ENCODE measurements around the gene FGD4.

DNA sequence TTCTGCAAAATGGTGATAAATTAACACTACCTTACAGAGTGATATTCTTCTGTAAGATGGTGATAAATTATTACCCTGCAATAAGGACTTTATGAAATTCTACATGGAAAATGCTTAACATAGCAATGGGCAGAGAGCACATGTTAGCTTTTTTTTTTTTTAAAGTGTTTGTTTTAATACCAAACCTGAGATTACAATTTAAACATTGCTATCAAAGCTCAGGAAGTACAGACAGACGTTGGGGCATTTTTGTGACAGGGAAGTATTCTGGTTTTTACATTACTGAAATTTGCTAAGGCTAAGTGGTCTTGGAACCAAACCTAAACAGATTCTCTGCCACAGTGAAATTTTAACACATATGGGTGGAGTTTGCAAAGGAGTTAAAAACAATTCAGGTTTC is 133.1 kb downstream of the FGD4 start:
- TF ChIP-seq, protein P1, sequence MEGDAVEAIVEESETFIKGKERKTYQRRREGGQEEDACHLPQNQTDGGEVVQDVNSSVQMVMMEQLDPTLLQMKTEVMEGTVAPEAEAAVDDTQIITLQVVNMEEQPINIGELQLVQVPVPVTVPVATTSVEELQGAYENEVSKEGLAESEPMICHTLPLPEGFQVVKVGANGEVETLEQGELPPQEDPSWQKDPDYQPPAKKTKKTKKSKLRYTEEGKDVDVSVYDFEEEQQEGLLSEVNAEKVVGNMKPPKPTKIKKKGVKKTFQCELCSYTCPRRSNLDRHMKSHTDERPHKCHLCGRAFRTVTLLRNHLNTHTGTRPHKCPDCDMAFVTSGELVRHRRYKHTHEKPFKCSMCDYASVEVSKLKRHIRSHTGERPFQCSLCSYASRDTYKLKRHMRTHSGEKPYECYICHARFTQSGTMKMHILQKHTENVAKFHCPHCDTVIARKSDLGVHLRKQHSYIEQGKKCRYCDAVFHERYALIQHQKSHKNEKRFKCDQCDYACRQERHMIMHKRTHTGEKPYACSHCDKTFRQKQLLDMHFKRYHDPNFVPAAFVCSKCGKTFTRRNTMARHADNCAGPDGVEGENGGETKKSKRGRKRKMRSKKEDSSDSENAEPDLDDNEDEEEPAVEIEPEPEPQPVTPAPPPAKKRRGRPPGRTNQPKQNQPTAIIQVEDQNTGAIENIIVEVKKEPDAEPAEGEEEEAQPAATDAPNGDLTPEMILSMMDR (IDR thresholded peaks at IDR 0.05), result no peak
- no peak for TF ChIP-seq POLR2A (IDR thresholded peaks at IDR 0.05; ENCODE audit: low read depth)
- no peak for TF ChIP-seq POLR2AphosphoS5 (IDR thresholded peaks at IDR 0.05)
